NCI-H187 treated with DMSO at 0.1 percent for 48 hours (cell line): Measurements from ENCODE around the gene MOBP.
"Not testable (repeated sequence)": the region's sequence is repeated elsewhere in the genome, so short reads cannot be mapped to it uniquely, and the experiment has no call there.

Experiments
- DNase-seq: peaks from one replicate; lab custom pipeline; 2025; lab: John Stamatoyannopoulos, UW

Gene MOBP

GRCh38 chr3:39467394-39468107 is at the start of gene MOBP:
Gene MOBP, plus strand, starts transcription at chr3:39467680. Its CDS starts 34,390 bp downstream, at chr3:39502070.
- no peak for DNase-seq

GRCh38 chr3:39418556-39419225 is 48.8 kb upstream of the MOBP start:
- not testable (repeated sequence) for DNase-seq

- DNase-seq = no peak
These were observed 47.7 kb upstream of the MOBP start for GRCh38 chr3:39419742-39420315.

- no peak for DNase-seq
These were observed 46.9 kb upstream of the MOBP start for GRCh38 chr3:39420543-39420942.

- no peak for DNase-seq
These were observed 44.0 kb upstream of the MOBP start for GRCh38 chr3:39423436-39423970.

- DNase-seq = no peak
These were observed 41.2 kb upstream of the MOBP start for GRCh38 chr3:39426312-39426711.

GRCh38 chr3:39427506-39427905 is 40.0 kb upstream of the MOBP start:
- no peak for DNase-seq

GRCh38 chr3:39428745-39429201 is 38.7 kb upstream of the MOBP start:
- no peak for DNase-seq

- DNase-seq = no peak
These were observed 38.0 kb upstream of the MOBP start for GRCh38 chr3:39429466-39429865.

- DNase-seq = no peak
These were observed 35.1 kb upstream of the MOBP start for GRCh38 chr3:39432342-39432741.

GRCh38 chr3:39433642-39434041 is 33.8 kb upstream of the MOBP start:
- no peak for DNase-seq

GRCh38 chr3:39434574-39434973 is 32.9 kb upstream of the MOBP start:
- no peak for DNase-seq

GRCh38 chr3:39435006-39435748 is 32.3 kb upstream of the MOBP start:
- no peak for DNase-seq

GRCh38 chr3:39438880-39439279 is 28.6 kb upstream of the MOBP start:
- DNase-seq = no peak

GRCh38 chr3:39440316-39440715 is 27.2 kb upstream of the MOBP start:
- no peak for DNase-seq

- no peak for DNase-seq
These were observed 23.9 kb upstream of the MOBP start for GRCh38 chr3:39443530-39443929.

GRCh38 chr3:39445927-39446326 is 21.6 kb upstream of the MOBP start:
- no peak for DNase-seq

GRCh38 chr3:39446444-39446843 is 21.0 kb upstream of the MOBP start:
- DNase-seq = no peak

GRCh38 chr3:39447637-39448483 is 19.6 kb upstream of the MOBP start:
- DNase-seq = no peak

- DNase-seq = no peak
These were observed 18.8 kb upstream of the MOBP start for GRCh38 chr3:39448506-39449233.

GRCh38 chr3:39449796-39450195 is 17.7 kb upstream of the MOBP start:
- no peak for DNase-seq
